T-helper 1 cell (primary cell): ENCODE measurements around the gene C12orf57.

ENCODE experiments used
- DNase-seq, 5 donors: peaks; one replicate each; pipeline ENCODE4 v3.0.0-alpha.2; 2012 to 2020

C12orf57 gene

DNA sequence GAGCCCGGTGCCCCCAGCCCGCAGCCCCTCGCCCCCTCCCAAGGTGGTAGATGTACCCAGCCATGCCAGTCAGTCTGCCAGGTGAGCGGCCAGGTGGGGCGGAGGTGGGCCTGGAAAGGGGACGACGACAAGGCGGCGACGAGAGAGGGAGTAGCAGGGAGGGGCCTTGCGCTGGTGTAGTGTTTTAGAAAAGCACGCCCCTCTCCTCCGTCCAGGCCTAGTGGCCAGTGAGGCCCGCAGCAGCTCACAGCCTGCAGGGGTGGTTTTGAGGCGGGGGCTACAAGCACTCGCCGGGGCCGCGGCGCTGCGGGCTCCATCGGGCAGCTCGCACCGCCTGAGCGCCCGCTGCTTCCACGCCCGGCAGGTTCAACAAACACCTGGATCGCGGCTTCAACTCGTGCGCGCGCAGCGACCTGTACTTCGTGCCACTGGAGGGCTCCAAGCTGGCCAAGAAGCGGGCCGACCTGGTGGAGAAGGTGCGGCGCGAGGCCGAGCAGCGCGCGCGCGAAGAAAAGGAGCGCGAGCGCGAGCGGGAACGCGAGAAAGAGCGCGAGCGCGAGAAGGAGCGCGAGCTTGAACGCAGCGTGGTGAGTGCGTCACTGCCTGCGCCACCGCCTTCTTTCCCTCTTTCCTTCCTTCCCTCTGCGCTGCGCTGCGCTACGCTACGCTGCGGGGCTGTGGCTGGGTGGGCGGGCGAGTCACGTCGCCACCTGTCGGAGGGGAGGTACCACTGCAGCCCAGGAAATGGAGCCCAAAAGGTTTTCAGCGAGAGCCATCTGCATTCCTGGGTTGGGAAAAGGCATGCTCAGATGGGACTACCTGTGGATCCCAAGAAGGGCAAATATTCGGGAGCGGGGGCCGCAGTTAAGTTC, 6.1 kb upstream of the C12orf57 start:
- DNase-seq: peak; percentile 89 to 98 (median 91)

DNA sequence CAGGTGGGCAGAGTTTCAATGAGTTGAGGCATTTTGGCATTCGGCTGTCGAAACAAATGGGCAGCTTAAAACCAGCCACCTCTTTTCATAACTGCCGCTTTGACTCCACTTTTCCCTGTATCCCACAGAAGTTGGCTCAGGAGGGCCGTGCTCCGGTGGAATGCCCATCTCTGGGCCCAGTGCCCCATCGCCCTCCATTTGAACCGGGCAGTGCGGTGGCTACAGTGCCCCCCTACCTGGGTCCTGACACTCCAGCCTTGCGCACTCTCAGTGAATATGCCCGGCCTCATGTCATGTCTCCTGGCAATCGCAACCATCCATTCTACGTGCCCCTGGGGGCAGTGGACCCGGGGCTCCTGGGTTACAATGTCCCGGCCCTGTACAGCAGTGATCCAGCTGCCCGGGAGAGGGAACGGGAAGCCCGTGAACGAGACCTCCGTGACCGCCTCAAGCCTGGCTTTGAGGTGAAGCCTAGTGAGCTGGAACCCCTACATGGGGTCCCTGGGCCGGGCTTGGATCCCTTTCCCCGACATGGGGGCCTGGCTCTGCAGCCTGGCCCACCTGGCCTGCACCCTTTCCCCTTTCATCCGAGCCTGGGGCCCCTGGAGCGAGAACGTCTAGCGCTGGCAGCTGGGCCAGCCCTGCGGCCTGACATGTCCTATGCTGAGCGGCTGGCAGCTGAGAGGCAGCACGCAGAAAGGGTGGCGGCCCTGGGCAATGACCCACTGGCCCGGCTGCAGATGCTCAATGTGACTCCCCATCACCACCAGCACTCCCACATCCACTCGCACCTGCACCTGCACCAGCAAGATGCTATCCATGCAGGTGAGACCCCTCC, 5.2 kb upstream of the C12orf57 start:
- peak in 1 of 5 donors; percentile 15 for DNase-seq

DNA sequence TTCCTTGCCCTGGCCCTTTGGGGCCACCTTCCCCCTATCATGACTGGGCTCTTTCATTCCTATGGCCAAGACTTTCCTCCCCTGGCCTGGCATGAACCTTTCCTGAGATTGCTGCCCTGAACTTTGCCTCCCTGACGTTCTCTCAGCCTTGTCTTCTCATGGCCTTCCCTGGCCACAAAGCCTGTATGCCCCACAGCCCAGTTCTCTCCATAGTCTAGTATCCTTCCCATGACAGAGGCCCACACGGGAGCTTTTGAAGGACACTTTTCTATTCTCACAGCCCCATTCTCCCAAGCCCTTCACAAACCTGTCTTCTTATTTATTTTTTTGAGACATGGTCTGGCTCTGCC, 4.7 kb upstream of the C12orf57 start:
- no peak for DNase-seq

DNA sequence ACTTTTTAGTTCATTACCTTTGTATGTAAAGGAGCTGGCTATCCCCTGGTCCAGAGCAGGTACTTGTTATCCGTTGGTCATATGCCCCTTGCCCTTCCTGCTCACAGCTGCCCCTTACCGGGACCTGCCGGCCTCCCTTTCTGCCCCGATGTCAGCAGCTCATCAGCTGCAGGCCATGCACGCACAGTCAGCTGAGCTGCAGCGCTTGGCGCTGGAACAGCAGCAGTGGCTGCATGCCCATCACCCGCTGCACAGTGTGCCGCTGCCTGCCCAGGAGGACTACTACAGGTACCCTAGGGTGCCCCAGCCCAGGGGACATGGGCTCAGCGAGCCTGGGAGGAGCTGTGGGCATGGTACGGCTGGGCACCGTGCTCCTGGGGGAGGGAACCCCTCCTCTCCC, 2.6 kb upstream of the C12orf57 start:
- DNase-seq: no peak

DNA sequence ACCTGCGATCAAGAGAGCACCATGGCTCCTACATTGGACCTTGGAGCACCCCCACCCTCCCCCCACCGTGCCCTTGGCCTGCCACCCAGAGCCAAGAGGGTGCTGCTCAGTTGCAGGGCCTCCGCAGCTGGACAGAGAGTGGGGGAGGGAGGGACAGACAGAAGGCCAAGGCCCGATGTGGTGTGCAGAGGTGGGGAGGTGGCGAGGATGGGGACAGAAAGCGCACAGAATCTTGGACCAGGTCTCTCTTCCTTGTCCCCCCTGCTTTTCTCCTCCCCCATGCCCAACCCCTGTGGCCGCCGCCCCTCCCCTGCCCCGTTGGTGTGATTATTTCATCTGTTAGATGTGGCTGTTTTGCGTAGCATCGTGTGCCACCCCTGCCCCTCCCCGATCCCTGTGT, 2.0 kb upstream of the C12orf57 start:
- no peak for DNase-seq

DNA sequence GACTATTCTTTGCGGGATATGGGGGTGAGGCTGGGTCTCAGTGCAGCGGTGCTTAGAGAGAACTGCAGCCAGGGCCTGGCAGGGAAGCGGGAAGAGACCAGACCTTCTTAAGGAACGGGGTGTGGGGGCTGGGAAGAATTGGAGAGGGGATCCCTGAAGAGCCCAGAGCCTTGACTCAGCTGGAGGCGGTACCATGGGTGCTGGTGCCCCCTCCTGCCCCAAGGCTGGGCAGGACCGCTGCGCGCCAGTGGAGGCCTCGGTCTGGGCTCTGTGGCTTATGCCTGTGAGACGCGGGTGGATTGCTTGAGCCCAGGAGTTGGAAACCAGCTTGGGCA, 1.5 kb upstream of the C12orf57 start:
- DNase-seq: no peak

DNA sequence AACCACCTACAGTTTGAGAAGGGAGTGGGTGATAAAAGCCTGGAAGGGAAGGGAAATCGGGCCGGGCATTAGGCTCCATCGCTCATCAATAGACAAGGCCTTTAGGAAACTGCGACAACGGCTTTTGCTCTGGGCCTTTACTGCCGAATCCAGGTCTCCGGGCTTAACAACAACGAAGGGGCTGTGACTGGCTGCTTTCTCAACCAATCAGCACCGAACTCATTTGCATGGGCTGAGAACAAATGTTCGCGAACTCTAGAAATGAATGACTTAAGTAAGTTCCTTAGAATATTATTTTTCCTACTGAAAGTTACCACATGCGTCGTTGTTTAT, 467 bp upstream of the C12orf57 start:
- DNase-seq: peak; percentile 66 to 90 (median 77)

DNA sequence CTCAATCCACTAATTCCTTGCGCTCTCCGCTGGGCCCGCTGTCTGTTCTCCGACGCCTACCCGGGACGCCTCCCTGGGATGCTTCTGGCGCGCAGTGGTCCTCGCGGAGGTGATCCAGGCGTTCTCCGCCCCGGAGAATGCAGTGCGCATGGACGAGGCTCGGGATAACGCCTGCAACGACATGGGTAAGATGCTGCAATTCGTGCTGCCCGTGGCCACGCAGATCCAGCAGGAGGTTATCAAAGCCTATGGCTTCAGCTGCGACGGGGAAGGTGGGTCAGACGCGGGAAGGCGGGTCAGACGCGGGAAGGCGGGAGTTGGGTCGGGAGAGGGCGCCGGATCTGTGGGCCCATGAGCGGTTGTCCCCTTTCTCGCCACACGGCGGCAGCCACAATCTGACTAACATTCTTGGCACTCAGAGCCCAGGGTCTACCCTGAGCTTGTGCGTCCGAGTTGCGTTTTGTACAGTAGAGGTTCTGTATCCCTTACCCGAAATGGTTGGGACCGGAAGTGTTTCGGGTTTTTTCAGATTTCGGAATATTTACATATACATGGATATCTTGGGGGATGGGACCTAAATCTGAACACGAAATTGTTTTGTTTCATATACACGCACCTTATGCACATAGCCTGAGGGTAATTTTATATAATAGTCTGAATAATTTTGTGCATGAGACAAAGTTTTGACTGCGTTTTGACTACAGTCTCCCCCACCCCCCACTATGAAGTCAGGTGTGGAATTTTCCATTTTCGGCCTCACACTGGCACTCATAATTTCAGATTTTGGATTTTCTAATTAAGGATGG, 762 bp downstream of the C12orf57 start:
- peak; percentile 74 to 92 (median 83) for DNase-seq

DNA sequence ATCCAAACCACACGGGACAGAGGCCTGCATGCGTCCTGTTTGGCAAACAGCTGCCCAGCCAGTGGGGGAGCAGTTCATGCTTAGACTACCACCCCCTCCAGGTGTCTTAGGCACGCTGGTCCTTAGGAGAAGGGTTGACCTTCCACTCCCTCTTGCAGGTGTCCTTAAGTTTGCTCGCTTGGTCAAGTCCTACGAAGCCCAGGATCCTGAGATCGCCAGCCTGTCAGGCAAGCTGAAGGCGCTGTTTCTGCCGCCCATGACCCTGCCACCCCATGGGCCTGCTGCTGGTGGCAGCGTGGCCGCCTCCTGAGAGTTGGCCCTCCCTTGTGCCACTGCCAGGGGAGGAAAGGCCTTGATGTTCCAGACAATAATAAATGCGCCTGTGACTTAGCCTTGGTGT, 1.8 kb downstream of the C12orf57 start:
- DNase-seq: no peak

DNA sequence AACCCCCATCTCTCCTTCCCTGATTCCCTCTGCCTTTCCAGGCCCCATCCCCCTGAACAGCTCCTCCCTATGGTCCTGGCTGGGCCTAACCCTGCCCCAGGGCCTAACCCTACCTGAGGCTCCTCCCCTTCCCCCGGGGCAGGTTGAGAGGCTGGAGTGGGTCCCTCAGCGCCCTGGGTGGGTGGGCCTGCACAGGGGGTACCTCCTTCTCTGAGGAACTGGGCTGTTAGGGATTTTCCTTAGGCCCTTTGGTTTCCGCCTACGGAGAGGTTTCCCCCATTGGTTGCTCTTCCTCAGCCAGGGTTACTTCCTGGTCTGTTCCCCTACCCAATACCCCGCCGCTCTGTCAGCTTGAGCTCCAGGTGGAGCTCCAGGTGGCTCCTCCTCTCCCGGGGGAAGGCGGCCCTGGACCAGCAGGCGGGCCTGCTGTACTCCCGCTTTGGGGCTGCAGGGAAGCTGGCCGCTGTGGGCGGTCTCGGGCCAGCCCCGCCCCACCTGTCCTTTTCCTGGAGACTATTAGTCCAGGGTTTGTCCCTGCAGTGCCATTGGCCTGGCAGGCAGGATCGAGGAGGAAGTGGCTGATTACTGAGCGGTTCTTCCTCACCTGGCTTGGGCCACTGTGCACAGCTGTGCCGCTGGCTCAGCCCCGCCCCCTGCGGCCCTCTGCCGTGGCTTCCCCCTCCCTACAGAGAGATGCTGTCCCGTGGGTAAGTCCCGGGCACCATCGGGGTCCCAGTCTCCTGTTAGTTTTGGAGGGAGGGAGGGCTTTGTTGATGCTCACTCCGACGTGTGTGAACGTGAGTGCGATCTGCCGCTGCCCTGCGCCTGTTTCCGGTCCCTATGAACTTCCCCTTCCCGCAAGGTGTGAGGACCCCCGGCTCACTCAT, 2.5 kb downstream of the C12orf57 start:
- DNase-seq: peak; percentile 59 to 70 (median 63)

DNA sequence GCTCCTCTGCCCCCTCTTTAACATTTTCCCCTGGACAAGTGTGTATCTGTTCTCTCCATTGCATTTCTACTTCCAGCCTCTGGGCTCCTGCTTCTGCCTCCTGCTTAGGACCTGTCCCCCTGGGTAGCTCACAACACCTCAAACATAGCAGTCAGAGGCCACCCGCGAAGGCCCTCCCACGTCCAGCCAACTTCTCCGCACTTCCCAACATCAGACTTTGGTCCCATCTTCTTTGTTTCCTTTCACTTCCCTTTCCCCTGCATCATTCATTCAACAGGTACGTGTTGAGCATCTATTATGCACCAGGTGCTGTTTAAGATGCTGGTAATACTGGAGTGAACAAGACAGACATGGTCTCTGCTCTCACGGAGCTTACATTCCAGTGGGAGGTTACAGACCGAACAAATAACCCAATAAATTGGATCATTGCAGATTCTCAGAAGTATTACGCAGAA, 3.1 kb downstream of the C12orf57 start:
- no peak for DNase-seq

DNA sequence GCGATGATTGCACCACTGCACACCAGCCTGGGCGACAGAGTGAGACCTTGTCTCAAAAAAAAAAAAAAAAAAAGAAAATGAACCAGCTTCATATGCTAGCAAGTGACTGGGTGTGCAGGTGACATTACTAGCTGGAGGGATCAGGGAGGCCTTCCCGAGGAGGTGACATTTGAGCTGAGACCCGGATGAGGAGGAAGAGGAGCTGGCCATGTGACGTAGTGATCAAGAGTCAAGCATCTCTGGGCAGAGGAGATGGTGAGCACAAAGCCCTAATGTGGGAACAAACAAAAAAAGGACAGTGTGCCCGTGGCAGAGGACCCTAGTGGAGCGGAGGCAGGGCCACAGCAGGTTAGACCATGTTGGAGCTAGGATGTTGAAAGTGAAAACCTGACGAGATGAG, 3.8 kb downstream of the C12orf57 start:
- DNase-seq: no peak

DNA sequence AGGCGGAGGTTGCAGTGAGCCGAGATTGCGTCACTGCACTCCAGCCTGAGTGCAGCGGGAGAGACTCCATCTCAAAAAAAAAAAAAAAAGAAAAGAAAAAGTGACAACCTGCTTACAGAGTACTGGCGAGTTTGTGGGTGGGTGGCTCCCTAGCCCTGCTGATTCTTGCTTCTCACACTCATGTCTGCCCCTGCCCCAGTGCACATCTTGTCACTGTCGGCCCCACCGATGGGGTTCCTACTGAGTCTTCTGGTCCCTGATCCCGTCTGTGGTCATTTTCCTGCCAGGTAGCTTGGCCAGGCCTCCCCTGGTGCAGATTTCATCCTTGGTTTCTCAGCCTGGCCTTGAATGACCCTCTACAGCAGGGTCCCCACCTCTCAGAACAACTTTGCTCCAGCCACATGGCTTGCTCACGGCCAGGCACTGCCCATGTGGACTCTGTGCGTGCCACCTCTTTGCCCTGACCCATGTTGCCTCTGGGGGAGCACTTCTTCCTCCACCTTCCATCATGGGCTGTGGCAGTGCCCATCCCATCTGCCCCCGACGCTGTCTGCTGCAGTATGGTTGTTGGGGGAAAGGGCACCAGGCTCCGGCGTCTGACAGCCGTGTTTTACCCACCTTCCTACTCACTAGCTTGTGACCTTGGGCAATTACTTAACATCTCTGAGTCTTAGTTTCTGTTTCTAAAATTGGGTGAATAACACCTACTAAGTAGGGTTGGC, 5.2 kb downstream of the C12orf57 start:
- peak in 1 of 5 donors; percentile 36 for DNase-seq

DNA sequence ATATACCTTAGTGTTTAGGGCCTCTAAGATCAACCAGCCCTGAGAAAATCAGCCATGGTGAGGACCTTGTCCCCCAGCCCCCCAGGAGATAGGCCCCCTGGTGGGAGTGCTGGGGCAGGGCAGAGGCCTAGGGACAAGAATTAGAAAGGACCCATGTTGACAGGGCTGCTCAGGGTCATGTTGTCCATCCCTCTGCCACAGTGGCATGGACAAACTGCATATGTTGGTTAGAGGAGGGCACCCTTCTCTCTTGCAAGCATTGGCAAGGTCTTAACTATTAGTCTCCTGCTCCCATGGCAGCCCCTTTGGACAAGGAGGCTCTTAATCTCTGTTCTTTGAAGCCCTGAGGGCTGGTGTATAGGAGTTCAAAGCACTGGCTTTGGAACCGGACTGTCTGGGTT, 6.6 kb downstream of the C12orf57 start:
- DNase-seq: peak in 1 of 5 donors; percentile 55

DNA sequence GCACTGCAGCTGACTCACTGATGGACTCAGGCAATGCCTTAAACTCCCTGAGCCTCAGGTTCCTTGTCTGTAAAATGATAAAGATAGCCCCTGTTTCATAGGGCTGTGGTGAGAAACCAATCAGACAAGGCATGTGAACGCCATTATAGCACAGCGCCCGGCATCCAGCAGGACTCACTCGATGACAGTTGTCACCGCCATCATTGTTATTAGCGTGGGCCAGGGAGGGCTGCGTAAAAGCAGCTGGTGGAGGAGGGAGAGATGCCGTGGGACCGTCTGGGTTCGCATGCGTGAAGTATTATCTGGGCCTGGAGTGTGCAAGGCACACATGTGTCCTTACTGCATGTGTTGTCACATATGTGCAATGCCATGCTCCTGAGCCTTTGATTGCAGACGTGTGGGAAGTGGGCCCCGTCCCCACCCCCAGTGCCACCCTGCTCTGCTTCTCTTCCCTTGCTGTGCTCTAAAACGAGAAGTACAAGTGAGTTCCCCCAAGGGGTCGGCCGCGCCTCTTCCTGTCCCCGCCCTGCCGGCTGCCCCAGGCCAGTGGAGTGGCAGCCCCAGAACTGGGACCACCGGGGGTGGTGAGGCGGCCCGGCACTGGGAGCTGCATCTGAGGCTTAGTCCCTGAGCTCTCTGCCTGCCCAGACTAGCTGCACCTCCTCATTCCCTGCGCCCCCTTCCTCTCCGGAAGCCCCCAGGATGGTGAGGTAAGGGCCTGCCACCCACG, 7.2 kb downstream of the C12orf57 start, which contains the start of gene PTPN6:
Gene PTPN6, plus strand, starts transcription at position 546 of the 730 bp plus-strand sequence. Its CDS starts 157 bp downstream, at position 703.
- DNase-seq: peak in 1 of 5 donors; percentile 68

DNA sequence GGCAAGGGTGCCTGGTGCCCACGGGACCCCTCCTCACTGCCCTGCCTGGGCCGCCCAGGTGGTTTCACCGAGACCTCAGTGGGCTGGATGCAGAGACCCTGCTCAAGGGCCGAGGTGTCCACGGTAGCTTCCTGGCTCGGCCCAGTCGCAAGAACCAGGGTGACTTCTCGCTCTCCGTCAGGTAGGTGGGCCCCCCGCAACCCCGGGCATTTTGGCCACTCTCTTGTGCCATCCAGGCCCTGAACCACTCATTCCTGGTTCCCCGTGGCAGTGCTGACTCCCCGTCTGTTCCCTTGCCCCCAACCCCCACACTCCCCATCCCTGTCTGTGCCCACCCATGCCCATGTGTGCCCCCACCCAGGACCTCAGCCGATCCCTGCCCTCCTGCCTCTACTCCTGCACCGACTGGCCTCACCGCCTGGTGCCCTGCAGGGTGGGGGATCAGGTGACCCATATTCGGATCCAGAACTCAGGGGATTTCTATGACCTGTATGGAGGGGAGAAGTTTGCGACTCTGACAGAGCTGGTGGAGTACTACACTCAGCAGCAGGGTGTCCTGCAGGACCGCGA, 7.8 kb downstream of the C12orf57 start:
- DNase-seq: peak in 2 of 5 donors; percentile 24 to 36

DNA sequence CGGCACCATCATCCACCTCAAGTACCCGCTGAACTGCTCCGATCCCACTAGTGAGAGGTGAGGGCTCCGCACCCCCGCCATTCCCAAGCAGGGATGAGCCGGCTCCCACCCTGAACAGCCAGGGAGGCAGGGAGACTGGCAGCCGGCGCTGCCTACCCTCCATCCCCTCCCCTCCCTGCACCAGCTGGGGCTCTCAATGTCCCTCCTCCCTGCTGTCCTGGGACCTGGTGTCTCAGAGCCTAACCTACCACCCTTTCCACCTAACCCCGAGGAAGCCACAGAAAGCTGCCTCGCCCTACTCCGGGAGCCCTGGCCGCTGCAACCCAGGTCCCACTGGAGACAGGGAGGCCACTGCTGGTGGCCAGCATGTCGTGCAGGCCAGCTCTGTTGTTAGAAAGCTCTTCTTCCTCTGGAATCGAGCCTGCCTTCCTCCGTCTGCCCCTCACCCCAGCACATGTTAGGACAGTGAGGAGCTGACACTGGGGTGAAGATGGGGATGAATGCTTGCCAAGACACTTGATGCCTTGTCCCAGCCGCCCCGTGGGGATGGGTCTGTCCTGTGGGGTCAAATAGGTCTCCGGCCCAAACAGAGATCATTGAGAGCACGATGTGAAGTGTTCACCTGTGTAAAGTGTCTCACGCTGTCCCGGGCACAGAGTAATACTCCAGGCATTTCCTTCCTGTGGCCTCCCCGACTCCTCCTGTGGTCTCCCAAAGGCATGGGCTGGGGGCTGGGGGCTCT, 8.5 kb downstream of the C12orf57 start:
- DNase-seq: peak in 1 of 5 donors; percentile 13

DNA sequence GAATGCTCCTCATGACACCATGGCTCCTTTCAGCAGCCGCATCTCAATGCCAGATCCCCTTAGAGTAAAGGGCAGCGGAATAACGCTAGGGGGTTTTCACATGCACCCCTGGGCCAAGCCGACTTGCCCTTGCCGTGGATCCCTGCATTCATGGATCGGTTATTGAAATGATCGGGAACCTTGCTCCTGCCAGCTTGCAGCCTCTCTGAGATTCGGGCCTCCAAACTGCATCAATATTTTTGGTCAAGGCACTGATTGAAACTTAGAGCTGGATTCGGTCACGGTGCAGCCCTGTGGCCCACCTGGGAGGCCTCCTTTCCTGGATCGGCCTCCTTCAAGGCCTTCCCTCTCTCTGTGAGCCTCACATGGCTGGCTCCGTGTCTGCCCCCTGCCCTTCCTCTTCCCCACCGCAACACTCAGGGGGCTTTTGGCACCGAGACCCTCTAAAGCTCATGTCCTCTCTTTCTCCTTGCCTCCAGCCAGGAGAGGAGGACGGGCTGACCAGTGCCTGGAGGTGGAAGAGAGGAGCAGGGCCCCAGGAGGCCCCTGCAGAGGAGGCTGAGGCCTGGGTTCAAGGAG, 9.1 kb downstream of the C12orf57 start:
- DNase-seq: no peak
